HepG2 (cell line): ENCODE data around the gene LSMEM2. TPM values are rescaled to one million over a fixed set of nuclear protein-coding genes. Genes with fewer than 3 reads are reported as not detected.
A peak's percentile ranks its signal among the peaks of the same experiment; 100 is the strongest.

Experiments used
- ATAC-seq: fragments of 200-7000 bp; cut with Tn5 transposase; 3 replicates; pipeline ENCODE4 v1.9.1; 2020; ENCODE audit warnings: mild to moderate bottlenecking, moderate library complexity
- BruUV-seq: library from RNA; stranded (reverse); fragments of 400-500 nt; replicated peaks from 2 replicates; lab custom pipeline; 2021; lab: Mats Ljungman, UMichigan
- CTCF ChIA-PET: fragments of 300-600 bp; formaldehyde crosslinking; extraction: SDS; loops from one replicate; lab custom pipeline; 2021; ENCODE audit warnings: low total read pairs, inconsistent platforms, low intra/inter-chr PET ratio; lab: Yijun Ruan, JAX
- POLR2A ChIA-PET: fragments of 350-600 bp; sonication (Branson Sonifier 250); formaldehyde crosslinking; loops from one replicate; lab custom pipeline; 2020; ENCODE audit warnings: antibody characterized with exemption, inconsistent platforms; lab: Yijun Ruan, JAX
- DNase-seq: peaks from one replicate; pipeline ENCODE4 v3.0.0-alpha.2; 2015; ENCODE audit warnings: low spot score
- FAIRE-seq: peaks from 3 replicates; lab custom pipeline; 2011; peaks lifted over from hg19 to GRCh38; lab: Jason Lieb, UNC
- H2AFZ ChIP-seq: one replicate; pipeline ENCODE4 v1.6.1; 2011; ENCODE audit warnings: low read length, inconsistent platforms
- H3K27ac ChIP-seq: fragments of 300-600 bp; 3 replicates; pipeline ENCODE4 v1.8.0; 2011; ENCODE audit warnings: mixed run types, mild to moderate bottlenecking, mixed read lengths, low read length, inconsistent platforms; ENCODE audit not compliant: insufficient read depth; ENCODE audit errors: extremely low read length
- H3K27me3 ChIP-seq, 2 experiments: fragments of 200-600 bp in 1 of 2; 2 replicates in 1 of 2; 3 replicates in 1 of 2; pipeline versions ENCODE4 v1.6.0 to v1.8.0; 2011; ENCODE audit warnings: low read length in 2 of 2, mild to moderate bottlenecking in 2 of 2, moderate library complexity in 2 of 2, inconsistent platforms in 1 of 2; ENCODE audit not compliant: insufficient read depth in 2 of 2, control insufficient read depth in 1 of 2
- H3K36me3 ChIP-seq, 2 experiments: fragments of 200-600 bp in 1 of 2; replicated peaks in 1 of 2; 2 replicates in 1 of 2; 3 replicates in 1 of 2; pipeline versions ENCODE4 v1.5.1 to v1.8.0; 2011; ENCODE audit warnings: low read length in 2 of 2, inconsistent platforms in 1 of 2; ENCODE audit not compliant: insufficient read depth in 2 of 2, control insufficient read depth in 1 of 2
- H3K4me1 ChIP-seq: 2 replicates; pipeline ENCODE4 v1.5.1; 2012; ENCODE audit warnings: low read length, inconsistent platforms; ENCODE audit not compliant: insufficient read depth
- H3K4me2 ChIP-seq: 2 replicates; pipeline ENCODE4 v1.6.0; 2011; ENCODE audit warnings: low read depth, low read length, inconsistent platforms
- H3K4me3 ChIP-seq, 3 experiments: fragments of 200-600 bp in 1 of 3; sonication (generic), shearing (Covaris generic) in 1 of 3; replicated peaks in 1 of 3; 2 replicates each; pipeline ENCODE4 v1.5.1; 2011 to 2016; ENCODE audit warnings: low read length in 3 of 3, inconsistent platforms in 2 of 3, low read depth in 2 of 3, mild to moderate bottlenecking in 2 of 3, control low read depth in 1 of 3, mixed read lengths in 1 of 3; ENCODE audit not compliant: insufficient read depth in 1 of 3
- H3K79me2 ChIP-seq: one replicate; pipeline ENCODE4 v1.6.1; 2011; ENCODE audit warnings: low read length, inconsistent platforms; ENCODE audit not compliant: insufficient read depth
- H3K9ac ChIP-seq: 2 replicates; pipeline ENCODE4 v1.6.0; 2011; ENCODE audit warnings: mild to moderate bottlenecking, low read depth, low read length, inconsistent platforms; ENCODE audit not compliant: insufficient read depth
- H3K9me3 ChIP-seq: 2 replicates; pipeline ENCODE4 v1.5.1; 2012; ENCODE audit warnings: mild to moderate bottlenecking, low read length
- H4K20me1 ChIP-seq: 2 replicates; pipeline ENCODE4 v1.6.0; 2011; ENCODE audit warnings: inconsistent platforms, mild to moderate bottlenecking, low read length, moderate library complexity; ENCODE audit not compliant: insufficient read depth
- CHD4 ChIP-seq: fragments of 200-600 bp; sonication (generic); IDR thresholded peaks from 2 replicates; pipeline ENCODE4 v1.7.0; 2017; ENCODE audit warnings: mild to moderate bottlenecking, low read length, borderline replicate concordance
- MXI1 ChIP-seq: IDR thresholded peaks from 3 replicates; pipeline ENCODE4 v1.6.1; 2012; ENCODE audit warnings: low read depth, low read length, inconsistent platforms, borderline replicate concordance
- NONO ChIP-seq, 2 experiments: fragments of 450-650 bp in 1 of 2; sonication (generic) in 1 of 2; formaldehyde crosslinking in 1 of 2; IDR thresholded peaks in 1 of 2; conservative IDR thresholded peaks in 1 of 2; 2 replicates each; pipeline versions ENCODE4 v1.6.1 to v1.8.0; 2017 to 2022; ENCODE audit warnings: mild to moderate bottlenecking in 1 of 2, missing genetic modification reagents in 1 of 2, moderate library complexity in 1 of 2
- NR2F1 ChIP-seq, 2 experiments: fragments of 450-650 bp in 1 of 2; formaldehyde crosslinking in 1 of 2; IDR thresholded peaks; 2 replicates each; pipeline versions ENCODE4 v1.5.0 to v1.6.1; 2016 to 2020; ENCODE audit warnings: mild to moderate bottlenecking in 1 of 2, missing compliant biosample characterization in 1 of 2, missing genetic modification reagents in 1 of 2, moderate library complexity in 1 of 2
- PHF21A ChIP-seq: sonication (generic); formaldehyde crosslinking; IDR thresholded peaks from 2 replicates; pipeline ENCODE4 v1.5.0; 2020; ENCODE audit warnings: mild to moderate bottlenecking, missing genetic modification reagents
- POGZ ChIP-seq: sonication (generic); formaldehyde crosslinking; IDR thresholded peaks from 2 replicates; pipeline ENCODE4 v1.4.0; 2020; ENCODE audit warnings: mild to moderate bottlenecking, missing genetic modification reagents
- PRMT3 ChIP-seq: sonication (generic); formaldehyde crosslinking; IDR thresholded peaks from 2 replicates; pipeline ENCODE4 v1.8.1; 2022; ENCODE audit warnings: low read depth, mild to moderate bottlenecking, moderate library complexity, missing genetic modification reagents, borderline replicate concordance
- RBFOX2 ChIP-seq: fragments of 200-400 bp; formaldehyde crosslinking; IDR thresholded peaks from 2 replicates; pipeline ENCODE4 v1.6.1; 2017; ENCODE audit warnings: low read depth, mild to moderate bottlenecking, low read length
- SOX6 ChIP-seq, 2 experiments: fragments of 450-650 bp in 1 of 2; sonication (generic) in 1 of 2; formaldehyde crosslinking in 1 of 2; IDR thresholded peaks; 2 replicates each; pipeline versions ENCODE4 v1.4.0 to v1.6.1; 2017 to 2020; ENCODE audit warnings: antibody characterized with exemption in 1 of 2, mild to moderate bottlenecking in 1 of 2, missing genetic modification reagents in 1 of 2
- TCF7 ChIP-seq: sonication (generic); IDR thresholded peaks from 2 replicates; pipeline ENCODE4 v1.6.1; 2016; ENCODE audit warnings: antibody characterized with exemption, low read depth
- TRAFD1 ChIP-seq: sonication (generic); formaldehyde crosslinking; IDR thresholded peaks from 2 replicates; pipeline ENCODE4 v1.5.1; 2020; ENCODE audit warnings: missing genetic modification reagents, mild to moderate bottlenecking, borderline replicate concordance
- ZBTB21 ChIP-seq: sonication (generic); formaldehyde crosslinking; IDR thresholded peaks from 2 replicates; pipeline ENCODE4 v1.4.0; 2020; ENCODE audit warnings: missing genetic modification reagents
- ZNF710 ChIP-seq: sonication (generic); formaldehyde crosslinking; IDR thresholded peaks from 2 replicates; pipeline ENCODE4 v1.5.0; 2020; ENCODE audit warnings: mild to moderate bottlenecking, missing genetic modification reagents, borderline replicate concordance
- ZSCAN25 ChIP-seq: sonication (generic); formaldehyde crosslinking; IDR thresholded peaks from 2 replicates; pipeline ENCODE4 v1.8.0; 2022; ENCODE audit warnings: mild to moderate bottlenecking, missing genetic modification reagents
- WGBS: methylation state at CpG from one replicate; pipeline ENCODE4 v1.1.6; 2017; ENCODE audit warnings: low lambda C conversion rate; 5-methylcytosine and 5-hydroxymethylcytosine counted together
- in situ Hi-C: cut with HindIII; loops from 2 replicates; pipeline ENCODE4 v1.10.0; 2017; ENCODE audit warnings: low pct_unique_long_range_greater_than_20kb; ENCODE audit not compliant: extremely low pct_ligation_motif_present
- intact Hi-C: fragments of 100-400 bp; cut with micrococcal nuclease; formaldehyde crosslinking; loops from one replicate; pipeline ENCODE4 v1.10.0; 2022; ENCODE audit not compliant: unreplicated experiment
- polyA plus RNA-seq, 8 experiments: library from polyadenylated mRNA; depleted of rRNA in 3 of 8; stranded (reverse) in 7 of 8; unstranded in 1 of 8; fragments of >200 nt; fragmentation: Illumina TruSeq in 4 of 8; extraction: Trizol in 4 of 8; gene quantifications; 2 replicates each; pipeline versions ENCODE4 v1.2.1 to v1.2.3, GENCODE V29; 2011 to 2016; ENCODE audit warnings: low read depth in 4 of 8, missing spikeins in 1 of 8, mixed read lengths in 1 of 8; ENCODE audit not compliant: insufficient read depth in 1 of 8
- total RNA-seq, 5 experiments: library from RNA; depleted of rRNA; stranded (reverse); fragments of >200 nt; fragmentation: Illumina TruSeq; extraction: Trizol; gene quantifications; 2 replicates each; pipeline ENCODE4 v1.2.3, GENCODE V29; 2016; ENCODE audit warnings: low read depth in 1 of 5
- TF ChIP-seq, protein P1 (sequence below): sonication (generic); formaldehyde crosslinking; IDR thresholded peaks from 2 replicates; pipeline ENCODE4 v1.8.0; 2022; ENCODE audit warnings: missing genetic modification reagents, mild to moderate bottlenecking, borderline replicate concordance

LSMEM2 gene
- total and polyA plus RNA-seq, 2 of the 13 experiments (the other 11 are each of a cell fraction or from before 2014, with no cell fraction given) = 0.07 to 0.41 TPM

- no peak for TF ChIP-seq MXI1
- peak in 1 of 2 experiments; percentile 54; a peak in 1 of 4 replicates for TF ChIP-seq NR2F1 (CRISPR knock-in tag; IDR thresholded peaks at IDR 0.05)
- no peak for TF ChIP-seq PRMT3 (CRISPR knock-in tag)
- peak; percentile 81; the same call in 1 of the 2 replicates for TF ChIP-seq ZNF710 (CRISPR knock-in tag)
- TF ChIP-seq TCF7 = 0 out of 2 replicates have a peak, but pooled peaks have one; percentile 25
These were observed 14.4 kb upstream of the LSMEM2 start (continued) for GRCh38 chr3:50264383-50264963.

- Histone ChIP-seq H2AFZ (no peak overlapping the region), H3K27me3 (no peaks in the 10 kb centered on the region; a peak in 1 of 5 replicates), H3K9me3 (no peaks in the 10 kb centered on the region), H3K27ac (peak overlapping the region; percentile 96), H3K79me2 (peaks cover 21% of the 10 kb centered on the region), H3K4me3 (peak overlapping the region in 2 of 3 experiments; percentile 3 to 61; a peak in 3 of 6 replicates), H3K9ac (peak overlapping the region; percentile 94), H4K20me1 (no peaks in the 10 kb centered on the region), H3K4me1 (peaks cover 87% of the 10 kb centered on the region), H3K4me2 (peak overlapping the region; percentile 98), H3K36me3 (no peaks in the 10 kb centered on the region)
- in situ Hi-C loops = loop anchor here (5.0 kb wide), 1 partner anchor 57 kb away; the partner anchor contains the start of gene HYAL2
- no peak for ATAC-seq
- BruUV-seq = no TSS peak
- CTCF ChIA-PET = no interaction called here
- POLR2A ChIA-PET = interaction anchor here (0.6 to 8.0 kb wide), 23 partner anchors 6 to 115 kb away, joined by 3 to 155 read pairs (median 7); partner anchors contain the start of genes GNAI2, HYAL1, HYAL2 and HYAL3
- intact Hi-C loops = loop anchor here (5.0 kb wide), 1 partner anchor 37 kb away; the partner anchor contains the start of gene HYAL1
- 23% methylated on average over 4 of the region's 7 CpGs for WGBS
- FAIRE-seq = no peak
- no peak for DNase-seq
- TF ChIP-seq NONO (IDR thresholded peaks at IDR 0.05) (no peak), NONO (CRISPR knock-in tag; conservative IDR thresholded peaks at IDR 0.05) (peak; percentile 54; the same call in 1 of the 2 replicates), RBFOX2 (0 out of 2 replicates have a peak, but pooled peaks have one; percentile 42), ZSCAN25 (CRISPR knock-in tag) (peak; percentile 85), SOX6 (IDR thresholded peaks at IDR 0.05) (no peak), SOX6 (CRISPR knock-in tag; IDR thresholded peaks at IDR 0.05) (peak; percentile 47; the same call in 1 of the 2 replicates), TRAFD1 (CRISPR knock-in tag) (no peak), PHF21A (peak; percentile 17), CHD4 (no peak), ZBTB21 (CRISPR knock-in tag) (peak; percentile 70), POGZ (CRISPR knock-in tag) (0 out of 2 replicates have a peak, but pooled peaks have one; percentile 10)
- TF ChIP-seq, protein P1, sequence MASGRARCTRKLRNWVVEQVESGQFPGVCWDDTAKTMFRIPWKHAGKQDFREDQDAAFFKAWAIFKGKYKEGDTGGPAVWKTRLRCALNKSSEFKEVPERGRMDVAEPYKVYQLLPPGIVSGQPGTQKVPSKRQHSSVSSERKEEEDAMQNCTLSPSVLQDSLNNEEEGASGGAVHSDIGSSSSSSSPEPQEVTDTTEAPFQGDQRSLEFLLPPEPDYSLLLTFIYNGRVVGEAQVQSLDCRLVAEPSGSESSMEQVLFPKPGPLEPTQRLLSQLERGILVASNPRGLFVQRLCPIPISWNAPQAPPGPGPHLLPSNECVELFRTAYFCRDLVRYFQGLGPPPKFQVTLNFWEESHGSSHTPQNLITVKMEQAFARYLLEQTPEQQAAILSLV (CRISPR knock-in tag) = 0 out of 2 replicates have a peak, but pooled peaks have one; percentile 65
These were observed 13.9 kb upstream of the LSMEM2 start for GRCh38 chr3:50264964-50265485.
